ENCODE data around the gene SPG7. TPM values are rescaled to one million over a fixed set of nuclear protein-coding genes. Genes with fewer than 3 reads are reported as not detected.

The SPG7 gene
- total and polyA plus RNA-seq, 4 donors = 81.4 to 150 (median 113) TPM

DNA sequence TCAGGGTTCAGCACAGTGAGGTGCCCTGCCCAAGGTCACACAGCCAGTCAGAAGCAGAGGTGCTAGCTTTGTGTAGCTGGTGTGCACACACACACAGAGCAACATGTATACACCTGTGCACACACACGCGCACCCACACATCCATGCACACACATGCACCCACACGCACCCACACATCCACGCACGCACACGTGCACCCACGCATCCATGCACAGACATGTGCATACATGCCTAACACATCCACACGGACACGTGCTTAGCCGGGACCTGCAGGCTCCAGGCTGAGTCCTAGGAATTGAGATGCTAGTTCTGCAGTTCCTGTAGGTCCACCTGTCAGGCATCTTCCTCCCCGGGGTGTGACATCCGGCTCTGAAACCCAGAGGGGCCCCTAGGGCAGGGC lies 92.2 kb downstream of the SPG7 start:
- Histone ChIP-seq H3K27ac (ENCODE audit: low read depth, low read length) (no peak overlapping the region), H3K4me3 (ENCODE audit: low read depth, low read length) (no peak overlapping the region), H3K4me1 (ENCODE audit: control insufficient read depth, insufficient read depth, low read length) (peaks cover 14% of the 10 kb centered on the region), H3K9me3 (ENCODE audit: control insufficient read depth, insufficient read depth, low read length) (no peaks in the 10 kb centered on the region), H3K36me3 (ENCODE audit: control insufficient read depth, insufficient read depth, low read length) (peaks cover 21% of the 10 kb centered on the region), H3K27me3 (ENCODE audit: control insufficient read depth, insufficient read depth, low read length) (no peaks in the 10 kb centered on the region)
- no peak for DNase-seq (ENCODE audit: low read depth in 4 of 6, low spot score in 6 of 6)
- 86% methylated on average over 12 of the region's 12 CpGs for WGBS (ENCODE audit: insufficient coverage)

- DNase-seq (ENCODE audit: low read depth in 4 of 6, low spot score in 6 of 6) = no peak
- H3K27ac ChIP-seq (ENCODE audit: low read depth, low read length) = no peak overlapping the region
- H3K27me3 ChIP-seq (ENCODE audit: control insufficient read depth, insufficient read depth, low read length) = no peaks in the 10 kb centered on the region
- H3K4me1 ChIP-seq (ENCODE audit: control insufficient read depth, insufficient read depth, low read length) = peaks cover 14% of the 10 kb centered on the region
- H3K36me3 ChIP-seq (ENCODE audit: control insufficient read depth, insufficient read depth, low read length) = peaks cover 16% of the 10 kb centered on the region
- 71% methylated on average over 4 of the region's 8 CpGs for WGBS (ENCODE audit: insufficient coverage)
- H3K4me3 ChIP-seq (ENCODE audit: low read depth, low read length) = no peak overlapping the region
- H3K9me3 ChIP-seq (ENCODE audit: control insufficient read depth, insufficient read depth, low read length) = no peaks in the 10 kb centered on the region
Measured at GRCh38 chr16:89600956-89601355, 92.8 kb downstream of the SPG7 start.

DNA sequence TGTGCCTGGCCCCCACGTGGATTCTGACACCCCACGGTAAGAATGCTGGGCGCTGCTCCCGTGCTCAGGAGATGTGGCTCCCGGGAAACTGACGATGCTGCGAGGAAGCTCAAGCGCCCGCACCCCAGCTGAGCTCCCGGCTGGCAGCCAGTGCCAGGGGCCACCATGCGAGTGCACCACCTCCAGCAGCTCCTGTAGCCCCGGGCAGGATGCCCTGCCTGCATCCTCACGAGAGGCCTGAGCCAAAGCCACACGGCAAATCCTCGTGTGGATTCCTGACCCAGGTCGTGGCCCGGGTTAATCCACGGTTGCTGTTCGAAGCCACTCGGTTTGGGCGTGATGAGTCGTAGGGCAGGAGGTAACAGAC lies 93.7 kb downstream of the SPG7 start:
- Histone ChIP-seq H3K27me3 (ENCODE audit: control insufficient read depth, insufficient read depth, low read length) (no peaks in the 10 kb centered on the region), H3K27ac (ENCODE audit: low read depth, low read length) (no peak overlapping the region), H3K9me3 (ENCODE audit: control insufficient read depth, insufficient read depth, low read length) (no peaks in the 10 kb centered on the region), H3K4me1 (ENCODE audit: control insufficient read depth, insufficient read depth, low read length) (peaks cover 14% of the 10 kb centered on the region), H3K36me3 (ENCODE audit: control insufficient read depth, insufficient read depth, low read length) (peaks cover 6% of the 10 kb centered on the region), H3K4me3 (ENCODE audit: low read depth, low read length) (no peak overlapping the region)
- WGBS (ENCODE audit: insufficient coverage) = 52% methylated on average over 20 of the region's 22 CpGs
- no peak for DNase-seq (ENCODE audit: low read depth in 4 of 6, low spot score in 6 of 6)

DNA sequence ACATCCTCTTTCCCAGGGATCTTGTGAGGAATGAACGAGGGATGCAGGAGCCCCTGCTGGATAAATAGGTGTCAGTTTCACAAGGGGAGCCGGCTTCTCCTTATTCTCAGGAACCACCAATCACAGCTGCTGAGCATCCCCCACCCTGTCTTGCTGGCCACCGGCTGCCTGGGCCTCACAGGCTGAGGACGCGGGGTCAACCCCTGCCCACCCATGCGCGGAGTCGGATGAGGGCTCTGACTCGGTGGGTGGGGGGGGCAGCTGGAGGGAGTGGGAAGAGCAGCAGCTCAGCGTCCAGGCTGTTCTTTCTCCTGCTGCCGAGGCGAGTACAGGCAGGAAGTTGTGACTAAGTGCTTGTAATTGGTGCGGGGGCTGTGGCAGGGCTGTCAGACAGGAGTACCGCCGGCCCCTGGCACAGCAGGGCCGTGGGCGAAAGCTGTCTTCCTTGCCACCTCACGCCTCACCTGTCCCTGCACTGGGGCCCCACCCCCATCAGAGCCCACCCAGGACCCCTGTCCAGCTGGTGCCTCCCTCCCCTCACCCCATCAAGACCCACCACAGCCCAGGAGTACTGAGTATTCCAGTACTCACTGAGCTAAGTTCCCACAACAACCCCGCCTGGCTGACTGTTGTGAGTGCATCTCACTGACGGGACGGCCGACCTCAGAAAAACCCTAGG lies 94.2 kb downstream of the SPG7 start:
- Histone ChIP-seq H3K9me3 (ENCODE audit: control insufficient read depth, insufficient read depth, low read length) (no peaks in the 10 kb centered on the region), H3K4me3 (ENCODE audit: low read depth, low read length) (no peak overlapping the region), H3K36me3 (ENCODE audit: control insufficient read depth, insufficient read depth, low read length) (peaks cover 1% of the 10 kb centered on the region), H3K27ac (ENCODE audit: low read depth, low read length) (no peak overlapping the region), H3K27me3 (ENCODE audit: control insufficient read depth, insufficient read depth, low read length) (no peaks in the 10 kb centered on the region), H3K4me1 (ENCODE audit: control insufficient read depth, insufficient read depth, low read length) (peaks cover 14% of the 10 kb centered on the region)
- DNase-seq (ENCODE audit: low read depth in 4 of 6, low spot score in 6 of 6) = peak in 2 of 6 donors; percentile 17 to 32
- 12% methylated on average over 17 of the region's 22 CpGs for WGBS (ENCODE audit: insufficient coverage)

- H3K4me3 ChIP-seq (ENCODE audit: low read depth, low read length) = no peak overlapping the region
- no peaks in the 10 kb centered on the region for H3K36me3 ChIP-seq (ENCODE audit: control insufficient read depth, insufficient read depth, low read length)
- no peaks in the 10 kb centered on the region for H3K27me3 ChIP-seq (ENCODE audit: control insufficient read depth, insufficient read depth, low read length)
- no peaks in the 10 kb centered on the region for H3K9me3 ChIP-seq (ENCODE audit: control insufficient read depth, insufficient read depth, low read length)
- 65% methylated on average over 4 of the region's 5 CpGs for WGBS (ENCODE audit: insufficient coverage)
- H3K27ac ChIP-seq (ENCODE audit: low read depth, low read length) = no peak overlapping the region
- H3K4me1 ChIP-seq (ENCODE audit: control insufficient read depth, insufficient read depth, low read length) = peaks cover 14% of the 10 kb centered on the region
- DNase-seq (ENCODE audit: low read depth in 4 of 6, low spot score in 6 of 6) = no peak
Measured at GRCh38 chr16:89602952-89603590, 94.9 kb downstream of the SPG7 start.

DNA sequence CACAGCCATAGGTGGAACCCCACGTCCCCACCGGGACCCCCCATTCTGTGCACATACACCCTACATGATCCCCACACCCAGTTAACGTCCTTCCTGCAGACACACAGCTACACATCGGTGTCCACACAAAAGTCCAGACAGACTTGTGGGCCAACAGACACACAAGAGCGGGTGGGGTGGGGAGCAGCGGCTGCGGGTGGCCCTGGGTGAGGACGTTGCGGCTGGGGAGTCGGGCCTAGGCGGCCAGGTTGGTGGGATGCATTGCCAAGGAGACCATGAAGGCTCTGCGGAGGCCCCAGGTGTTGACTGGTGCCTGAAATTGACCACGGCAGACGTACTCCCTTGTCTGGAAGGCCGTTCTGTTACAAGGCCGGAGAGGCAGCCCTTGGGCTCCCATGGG lies 96.6 kb downstream of the SPG7 start:
- no peak for DNase-seq (ENCODE audit: low read depth in 4 of 6, low spot score in 6 of 6)
- H3K27ac ChIP-seq (ENCODE audit: low read depth, low read length) = no peak overlapping the region
- 78% methylated on average over 14 of the region's 16 CpGs for WGBS (ENCODE audit: insufficient coverage)
- H3K4me1 ChIP-seq (ENCODE audit: control insufficient read depth, insufficient read depth, low read length) = peaks cover 14% of the 10 kb centered on the region
- H3K36me3 ChIP-seq (ENCODE audit: control insufficient read depth, insufficient read depth, low read length) = no peaks in the 10 kb centered on the region
- H3K4me3 ChIP-seq (ENCODE audit: low read depth, low read length) = no peak overlapping the region
- no peaks in the 10 kb centered on the region for H3K9me3 ChIP-seq (ENCODE audit: control insufficient read depth, insufficient read depth, low read length)
- no peaks in the 10 kb centered on the region for H3K27me3 ChIP-seq (ENCODE audit: control insufficient read depth, insufficient read depth, low read length)

- peaks cover 14% of the 10 kb centered on the region for H3K4me1 ChIP-seq (ENCODE audit: control insufficient read depth, insufficient read depth, low read length)
- no peak overlapping the region for H3K27ac ChIP-seq (ENCODE audit: low read depth, low read length)
- H3K4me3 ChIP-seq (ENCODE audit: low read depth, low read length) = no peak overlapping the region
- H3K27me3 ChIP-seq (ENCODE audit: control insufficient read depth, insufficient read depth, low read length) = no peaks in the 10 kb centered on the region
- H3K36me3 ChIP-seq (ENCODE audit: control insufficient read depth, insufficient read depth, low read length) = no peaks in the 10 kb centered on the region
- DNase-seq (ENCODE audit: low read depth in 4 of 6, low spot score in 6 of 6) = no peak
- 91% methylated on average over 31 of the region's 34 CpGs for WGBS (ENCODE audit: insufficient coverage)
- H3K9me3 ChIP-seq (ENCODE audit: control insufficient read depth, insufficient read depth, low read length) = no peaks in the 10 kb centered on the region
Measured at GRCh38 chr16:89605186-89605970, 97.2 kb downstream of the SPG7 start.

DNA sequence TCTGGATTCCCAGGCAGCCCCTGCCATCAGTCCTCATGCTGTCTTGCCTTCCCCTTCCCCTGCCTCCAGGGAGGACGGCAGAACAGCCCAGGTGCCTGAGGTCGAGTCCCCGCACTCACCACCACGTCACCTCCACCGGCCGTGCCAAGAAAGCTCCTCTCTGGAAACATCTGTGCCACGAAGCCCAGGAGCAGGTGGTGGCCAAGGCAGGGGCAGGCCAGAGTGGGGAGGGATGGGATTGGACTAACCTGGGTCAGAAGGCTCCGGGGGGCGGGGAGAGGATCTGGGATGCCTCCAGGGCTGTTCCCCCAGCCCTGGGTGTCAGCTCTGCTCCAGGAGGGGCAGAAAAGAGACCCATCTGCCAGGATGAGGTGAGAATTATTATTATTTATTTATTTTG lies 97.8 kb downstream of the SPG7 start:
- DNase-seq (ENCODE audit: low read depth in 4 of 6, low spot score in 6 of 6) = no peak
- Histone ChIP-seq H3K36me3 (ENCODE audit: control insufficient read depth, insufficient read depth, low read length) (no peaks in the 10 kb centered on the region), H3K27me3 (ENCODE audit: control insufficient read depth, insufficient read depth, low read length) (no peaks in the 10 kb centered on the region), H3K9me3 (ENCODE audit: control insufficient read depth, insufficient read depth, low read length) (no peaks in the 10 kb centered on the region), H3K4me3 (ENCODE audit: low read depth, low read length) (no peak overlapping the region), H3K27ac (ENCODE audit: low read depth, low read length) (no peak overlapping the region), H3K4me1 (ENCODE audit: control insufficient read depth, insufficient read depth, low read length) (peaks cover 14% of the 10 kb centered on the region)
- 87% methylated on average over 7 of the region's 9 CpGs for WGBS (ENCODE audit: insufficient coverage)
